ENCODE results near the gene TBX21.

Gene TBX21

GRCh38 chr17:47712330-47713023, 20.6 kb upstream of the TBX21 start:
- DNase-seq: no peak

- DNase-seq: no peak
Observed at GRCh38 chr17:47713980-47714700, 18.9 kb upstream of the TBX21 start.

DNA sequence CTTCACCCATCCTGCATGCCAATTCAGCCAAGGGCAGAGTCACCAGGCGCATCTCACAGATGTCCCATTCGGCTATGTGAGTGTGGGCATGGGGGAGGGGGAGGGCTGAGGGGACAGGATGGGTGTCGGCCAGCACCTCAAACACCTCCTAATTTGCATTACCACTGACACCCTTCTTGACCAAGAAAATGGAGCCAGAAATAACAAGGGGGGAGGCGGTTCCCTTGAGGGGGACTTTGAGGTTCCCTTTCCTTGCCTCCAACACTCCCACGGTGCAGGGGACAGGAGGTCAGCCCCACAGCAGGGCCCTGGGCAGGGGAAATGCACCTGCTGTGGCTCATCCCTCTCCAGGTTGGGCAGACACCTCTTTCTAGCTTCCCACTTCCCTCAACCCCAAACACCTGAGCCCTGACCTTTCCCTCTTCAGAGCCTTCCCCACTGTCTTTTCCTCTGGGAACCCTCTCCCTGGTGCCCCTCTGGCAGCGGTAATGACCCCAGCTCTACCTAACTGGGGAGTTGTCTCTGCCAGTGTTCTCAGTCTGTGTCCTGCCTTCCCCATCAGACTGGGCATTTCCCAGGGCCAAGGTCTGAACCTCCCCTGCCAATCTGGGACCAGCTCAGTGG, 18.2 kb upstream of the TBX21 start:
- DNase-seq: no peak

DNA sequence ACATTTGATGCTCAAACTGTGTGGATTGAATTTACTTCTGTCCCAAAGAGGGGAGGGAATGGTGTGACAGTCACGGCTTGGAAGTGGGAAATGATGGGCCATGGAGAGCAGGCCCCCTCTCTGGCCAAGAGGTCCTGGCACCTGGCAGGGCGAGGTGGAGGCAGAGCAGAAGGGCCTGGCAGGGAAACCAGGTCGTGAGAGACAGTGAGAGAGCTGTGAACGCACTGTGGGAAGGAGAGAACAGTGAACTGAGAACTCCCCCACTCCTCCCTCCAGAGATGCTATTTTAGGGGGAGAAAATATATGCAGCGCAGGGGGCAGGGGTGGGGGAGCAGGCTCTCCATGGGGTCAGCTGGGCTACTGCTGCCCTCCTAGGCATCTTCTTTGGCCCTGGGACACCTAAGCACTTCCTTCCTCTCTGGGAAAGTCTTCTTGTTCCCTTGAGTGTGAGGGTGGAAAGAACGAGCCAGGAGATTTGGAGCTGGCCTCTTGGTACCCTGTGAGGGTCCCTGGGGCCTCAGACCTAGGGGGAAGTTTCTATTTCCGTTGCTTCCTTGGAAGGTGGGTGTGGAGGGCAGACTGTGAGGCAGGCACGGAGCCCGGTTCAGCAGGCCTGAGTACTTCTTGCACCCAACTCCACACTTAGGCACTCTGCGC, 17.2 kb upstream of the TBX21 start:
- no peak for DNase-seq

- no peak for DNase-seq
Observed at GRCh38 chr17:47716375-47716774, 16.7 kb upstream of the TBX21 start.

DNA sequence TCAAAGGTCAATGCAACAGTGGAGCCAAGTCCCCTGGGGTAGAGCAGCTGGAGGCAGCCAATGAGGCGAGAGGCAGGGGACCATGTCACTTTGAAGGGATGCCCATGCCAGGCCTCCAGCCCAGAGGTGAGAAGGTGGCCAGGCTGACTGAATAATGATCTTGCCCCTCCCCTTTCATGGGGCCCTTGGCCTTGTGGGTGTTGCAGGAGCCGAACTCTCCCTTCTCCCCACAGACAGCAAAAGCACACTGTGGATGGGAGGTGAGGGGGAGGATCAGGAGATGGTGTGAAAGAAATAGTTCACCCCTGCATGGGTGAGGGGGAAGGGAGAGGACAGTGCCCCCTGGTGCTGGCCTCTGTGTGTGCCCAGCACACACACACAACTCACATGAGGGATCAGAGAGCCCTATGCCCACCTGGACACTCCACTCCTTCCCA, 15.8 kb upstream of the TBX21 start:
- no peak for DNase-seq

DNA sequence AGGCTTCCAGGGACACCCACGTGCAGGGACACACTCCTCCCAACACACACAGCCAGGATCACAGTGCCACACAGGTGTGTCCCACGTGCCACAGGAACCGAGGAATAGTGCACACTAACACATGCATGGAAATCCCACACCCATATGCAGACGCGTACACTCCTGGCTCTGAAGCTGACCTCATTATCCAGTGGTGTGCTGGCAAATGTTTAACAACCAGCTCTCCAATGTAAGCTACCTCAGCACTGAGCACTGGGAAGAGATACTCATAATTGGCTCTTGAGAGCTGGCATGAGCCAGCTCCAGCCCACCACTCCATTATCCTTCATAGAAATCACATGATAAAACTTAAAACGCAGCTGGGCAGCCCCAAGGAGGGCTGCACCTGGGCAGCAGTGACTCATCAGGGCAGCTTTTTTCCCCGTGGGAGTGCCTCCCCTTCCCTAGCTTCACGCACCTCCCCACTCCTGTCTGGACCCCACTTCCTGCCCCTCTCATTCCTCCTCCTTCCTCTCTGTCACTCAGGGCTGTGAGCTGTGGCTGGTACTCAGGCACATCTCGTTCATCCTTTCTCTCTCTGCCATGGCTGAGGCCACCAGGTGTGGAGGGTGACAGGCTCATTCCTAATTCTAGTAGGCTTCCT, 14.9 kb upstream of the TBX21 start:
- DNase-seq: no peak

DNA sequence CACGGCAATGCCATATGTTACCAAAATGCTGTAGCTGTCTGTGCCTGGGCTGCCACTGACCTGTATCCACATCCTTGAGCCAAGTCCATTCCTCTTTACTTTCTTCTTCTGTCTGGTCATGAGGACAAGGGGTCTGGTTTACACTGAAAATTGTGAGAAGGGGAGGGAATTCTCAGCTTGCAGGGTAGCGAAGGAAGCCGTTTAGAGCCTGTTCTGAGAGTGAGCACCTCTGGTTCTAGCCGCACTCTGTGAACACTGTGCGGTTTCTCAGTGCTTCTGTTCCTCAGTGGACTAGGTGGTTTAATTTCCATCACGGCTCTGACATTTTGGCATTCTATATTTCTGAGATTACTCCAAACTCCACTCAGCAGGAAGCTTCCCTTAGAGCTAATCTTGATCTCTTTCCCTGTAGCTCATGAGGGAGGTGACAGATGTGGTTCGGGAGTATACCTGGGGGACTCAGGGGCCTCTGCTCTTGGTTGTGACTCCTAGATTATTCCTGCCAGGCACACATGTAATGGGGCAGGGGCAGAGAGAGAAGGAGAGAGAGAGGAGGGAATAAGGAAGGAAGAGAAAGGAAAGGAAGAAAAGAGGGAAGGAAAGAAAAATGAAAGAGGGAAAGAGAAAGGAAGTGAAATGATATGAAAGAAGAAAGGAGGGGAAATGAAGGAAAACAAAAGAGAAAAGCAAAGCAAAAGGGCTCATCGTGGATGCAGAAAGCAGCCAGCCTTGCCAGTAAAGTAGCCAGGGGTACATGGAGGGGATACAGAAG, 14.2 kb upstream of the TBX21 start:
- no peak for DNase-seq

- DNase-seq: no peak
Observed at GRCh38 chr17:47719411-47720152, 13.5 kb upstream of the TBX21 start.

GRCh38 chr17:47720196-47720595, 12.8 kb upstream of the TBX21 start:
- DNase-seq: no peak

- DNase-seq: no peak
Observed at GRCh38 chr17:47720754-47721533, 12.1 kb upstream of the TBX21 start.

DNA sequence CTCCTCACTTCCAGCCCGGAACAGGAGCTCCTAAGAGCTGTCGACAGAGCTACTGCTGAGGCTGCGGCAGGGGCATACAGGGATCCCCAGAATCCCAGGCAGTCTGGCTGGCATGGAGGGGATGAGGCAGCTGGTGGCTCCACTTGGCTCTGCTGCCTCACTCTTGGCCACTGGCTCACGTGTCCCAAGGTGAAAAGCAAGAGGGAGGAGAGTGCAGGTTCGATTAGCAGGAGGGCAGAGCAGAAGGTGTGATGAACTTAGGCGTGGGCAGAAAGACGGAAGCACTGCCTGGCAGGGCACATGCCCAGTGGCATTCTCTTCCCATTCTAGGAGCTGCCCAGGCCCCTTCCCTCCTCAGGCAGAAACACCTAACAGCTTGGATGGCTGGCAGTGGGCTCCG, 11.3 kb upstream of the TBX21 start:
- DNase-seq: no peak

GRCh38 chr17:47724705-47725104, 8.3 kb upstream of the TBX21 start:
- no peak for DNase-seq

DNA sequence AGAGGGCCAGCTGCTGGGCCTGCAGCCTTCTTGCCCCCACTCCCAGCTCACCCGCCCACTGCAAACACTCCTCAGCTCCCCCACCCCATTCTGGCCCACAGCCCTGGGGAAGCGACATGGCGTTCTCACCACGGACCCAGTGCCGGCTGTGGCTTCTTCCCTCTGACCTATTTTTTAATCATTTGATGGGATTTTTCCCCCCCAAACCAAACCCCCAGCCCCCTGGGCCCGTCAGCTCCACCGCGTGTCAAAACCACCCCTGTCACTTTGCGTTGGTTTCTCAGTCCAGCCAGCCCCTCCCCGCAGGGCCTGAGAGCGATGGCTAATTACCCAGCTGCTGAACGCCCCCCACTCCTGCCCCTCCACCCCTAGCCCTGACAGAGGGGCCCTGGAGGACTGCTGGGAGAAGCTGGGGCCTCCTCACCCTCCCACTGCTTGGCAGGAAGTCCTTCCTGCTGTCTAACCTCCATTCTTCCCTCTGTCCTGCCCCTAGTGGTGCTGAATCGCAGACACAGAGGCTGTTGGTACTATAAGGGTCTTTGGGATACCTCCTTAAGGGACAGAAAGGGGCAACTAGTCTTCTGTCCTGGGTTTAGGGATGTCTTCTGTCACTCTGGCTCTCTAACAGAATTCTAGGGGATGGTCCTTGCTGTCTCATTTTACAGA, 7.5 kb upstream of the TBX21 start:
- DNase-seq: no peak

GRCh38 chr17:47726796-47727703, 6.0 kb upstream of the TBX21 start:
- DNase-seq: no peak

DNA sequence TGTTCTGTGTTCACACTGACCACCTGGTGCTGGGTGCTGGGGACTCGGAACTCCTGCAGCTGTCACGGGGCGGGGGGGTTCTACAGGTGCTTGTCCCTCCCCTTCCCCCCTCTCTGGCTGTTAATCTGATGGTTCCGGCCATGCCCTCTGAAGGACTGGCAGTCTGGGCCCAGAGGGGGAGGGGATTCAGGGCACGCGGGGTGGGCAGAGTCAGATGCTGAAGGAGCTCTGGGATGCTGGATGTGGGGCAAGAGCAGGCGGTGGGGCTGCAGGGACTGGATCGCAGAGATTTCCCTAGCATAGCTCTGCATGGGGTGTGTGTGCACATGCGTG, 5.4 kb upstream of the TBX21 start:
- DNase-seq: no peak

DNA sequence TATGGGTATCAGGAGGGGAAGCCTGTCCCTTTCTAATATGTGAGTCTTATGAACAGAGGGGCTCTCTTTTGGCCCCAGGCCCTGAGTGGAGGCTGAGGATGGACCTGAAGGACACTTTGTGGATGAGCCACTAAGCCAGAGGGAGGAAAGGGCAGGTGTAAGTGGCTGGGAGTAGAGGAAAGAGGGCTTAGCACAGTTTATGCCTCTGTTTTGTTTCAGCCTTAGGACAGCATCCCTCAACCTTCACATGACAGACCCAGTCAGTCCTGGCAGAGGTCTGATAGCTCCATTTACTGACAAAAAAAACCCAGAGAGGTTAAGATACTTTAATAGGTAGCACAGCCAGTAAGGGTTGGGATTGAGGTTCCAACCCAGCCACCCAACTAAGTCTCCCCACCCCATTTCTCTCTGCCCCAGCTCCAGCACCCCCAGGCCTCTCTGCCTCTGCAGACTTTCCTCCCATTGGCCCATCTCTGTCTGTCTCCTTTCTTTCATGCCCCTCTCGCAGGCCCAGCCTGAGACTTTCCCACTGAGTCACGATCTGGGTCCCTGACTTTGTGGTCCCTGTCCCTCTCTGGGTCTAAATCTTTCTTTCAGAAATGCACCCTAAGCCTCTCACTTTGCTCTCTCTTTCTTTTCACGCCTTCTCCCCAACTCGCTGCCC, 4.7 kb upstream of the TBX21 start:
- DNase-seq: no peak

Data from hypothalamus (tissue), 51 donors.